ENCODE results near the gene EN2.

- TF ChIP-seq, protein P1, sequence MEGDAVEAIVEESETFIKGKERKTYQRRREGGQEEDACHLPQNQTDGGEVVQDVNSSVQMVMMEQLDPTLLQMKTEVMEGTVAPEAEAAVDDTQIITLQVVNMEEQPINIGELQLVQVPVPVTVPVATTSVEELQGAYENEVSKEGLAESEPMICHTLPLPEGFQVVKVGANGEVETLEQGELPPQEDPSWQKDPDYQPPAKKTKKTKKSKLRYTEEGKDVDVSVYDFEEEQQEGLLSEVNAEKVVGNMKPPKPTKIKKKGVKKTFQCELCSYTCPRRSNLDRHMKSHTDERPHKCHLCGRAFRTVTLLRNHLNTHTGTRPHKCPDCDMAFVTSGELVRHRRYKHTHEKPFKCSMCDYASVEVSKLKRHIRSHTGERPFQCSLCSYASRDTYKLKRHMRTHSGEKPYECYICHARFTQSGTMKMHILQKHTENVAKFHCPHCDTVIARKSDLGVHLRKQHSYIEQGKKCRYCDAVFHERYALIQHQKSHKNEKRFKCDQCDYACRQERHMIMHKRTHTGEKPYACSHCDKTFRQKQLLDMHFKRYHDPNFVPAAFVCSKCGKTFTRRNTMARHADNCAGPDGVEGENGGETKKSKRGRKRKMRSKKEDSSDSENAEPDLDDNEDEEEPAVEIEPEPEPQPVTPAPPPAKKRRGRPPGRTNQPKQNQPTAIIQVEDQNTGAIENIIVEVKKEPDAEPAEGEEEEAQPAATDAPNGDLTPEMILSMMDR (IDR thresholded peaks at IDR 0.05), result no peak
- no peak for TF ChIP-seq POLR2A (IDR thresholded peaks at IDR 0.05)
These were observed 10.2 kb downstream of the EN2 start for GRCh38 chr7:155467846-155468784.

Data from gastroesophageal sphincter (tissue), 3 donors.